Fibroblast of skin of scalp (primary cell): ENCODE measurements around the gene TMPRSS13.

Source experiments
- DNase-seq: peaks from one replicate; pipeline ENCODE4 v3.0.0-alpha.2; 2013

TMPRSS13 gene

GRCh38 chr11:117888139-117888566 lies 41.0 kb downstream of the TMPRSS13 start:
- DNase-seq = no peak

GRCh38 chr11:117887431-117888138 lies 41.6 kb downstream of the TMPRSS13 start:
- DNase-seq = no peak

- DNase-seq = no peak
Observed at GRCh38 chr11:117885777-117886176, 43.4 kb downstream of the TMPRSS13 start.

GRCh38 chr11:117884994-117885393 lies 44.2 kb downstream of the TMPRSS13 start:
- peak; percentile 47 for DNase-seq

- no peak for DNase-seq
Observed at GRCh38 chr11:117883063-117883462, 46.1 kb downstream of the TMPRSS13 start.

GRCh38 chr11:117882311-117882905 lies 46.8 kb downstream of the TMPRSS13 start:
- DNase-seq = no peak

GRCh38 chr11:117881217-117881616 lies 48.0 kb downstream of the TMPRSS13 start:
- no peak for DNase-seq

GRCh38 chr11:117879516-117880480 lies 49.4 kb downstream of the TMPRSS13 start:
- DNase-seq = no peak

GRCh38 chr11:117878939-117879475 lies 50.2 kb downstream of the TMPRSS13 start:
- no peak for DNase-seq

GRCh38 chr11:117878314-117878938 lies 50.8 kb downstream of the TMPRSS13 start:
- no peak for DNase-seq

GRCh38 chr11:117877120-117877784 lies 52.0 kb downstream of the TMPRSS13 start:
- no peak for DNase-seq

GRCh38 chr11:117876341-117877119 lies 52.7 kb downstream of the TMPRSS13 start, which contains the start of gene FXYD6:
FXYD6 (minus strand) TSS chr11:117876658; CDS start chr11:117842776, 33,882 bp downstream.
- DNase-seq = peak; percentile 29

- no peak for DNase-seq
Observed at GRCh38 chr11:117876059-117876340, 53.2 kb downstream of the TMPRSS13 start.

GRCh38 chr11:117875382-117876058 lies 53.7 kb downstream of the TMPRSS13 start:
- no peak for DNase-seq

- no peak for DNase-seq
Observed at GRCh38 chr11:117874910-117875381, 54.3 kb downstream of the TMPRSS13 start.

- no peak for DNase-seq
Observed at GRCh38 chr11:117874253-117874909, 54.8 kb downstream of the TMPRSS13 start.

GRCh38 chr11:117873828-117874125 lies 55.4 kb downstream of the TMPRSS13 start:
- DNase-seq = no peak

- DNase-seq = no peak
Observed at GRCh38 chr11:117872975-117873827, 56.0 kb downstream of the TMPRSS13 start.

GRCh38 chr11:117872420-117872961 lies 56.7 kb downstream of the TMPRSS13 start:
- DNase-seq = no peak
